K562 (cell line): ENCODE results near the gene ANP32B.

Experiments
- CHCHD3 ChIP-seq: fragments of 250-450 bp; sonication (Bioruptor Pico); IDR thresholded peaks from 2 replicates; pipeline ENCODE4 v2.1.2; 2022; ENCODE audit warnings: mild to moderate bottlenecking
- HNRNPUL1 ChIP-seq: fragments of 200-400 bp; formaldehyde crosslinking; IDR thresholded peaks from 2 replicates; pipeline ENCODE4 v1.6.1; 2017; ENCODE audit warnings: low read length
- IRF1 ChIP-seq: sonication (generic); formaldehyde crosslinking; IDR thresholded peaks from 2 replicates; pipeline ENCODE4 v1.8.0; 2022; ENCODE audit warnings: missing genetic modification reagents, mild to moderate bottlenecking, borderline replicate concordance
- JUN ChIP-seq, 2 experiments: sonication (generic) in 1 of 2; formaldehyde crosslinking in 1 of 2; IDR thresholded peaks; 2 replicates each; pipeline versions ENCODE4 v1.6.1 to v1.8.0; 2012 to 2022; ENCODE audit warnings: borderline replicate concordance in 2 of 2, mild to moderate bottlenecking in 2 of 2, improper control_type of control experiment in 1 of 2, low read depth in 1 of 2, low read length in 1 of 2, missing genetic modification reagents in 1 of 2
- MXI1 ChIP-seq: IDR thresholded peaks from 2 replicates; pipeline ENCODE4 v1.6.1; 2011; ENCODE audit warnings: low read depth, mild to moderate bottlenecking, improper control_type of control experiment, low read length
- NR2C2 ChIP-seq, 2 experiments: fragments of 200-800 bp in 1 of 2; sonication (Bioruptor generic) in 1 of 2; sonication (generic) in 1 of 2; formaldehyde crosslinking in 1 of 2; IDR thresholded peaks; 2 replicates each; pipeline versions ENCODE4 v1.6.1 to v1.8.0; 2016 to 2022; ENCODE audit warnings: mild to moderate bottlenecking in 1 of 2, missing compliant biosample characterization in 1 of 2, missing genetic modification characterization in 1 of 2, missing genetic modification reagents in 1 of 2
- PHB2 ChIP-seq: fragments of 450-650 bp; IDR thresholded peaks from 2 replicates; pipeline ENCODE4 v1.6.1; 2017; ENCODE audit warnings: low read depth
- SNRNP70 ChIP-seq: fragments of 200-400 bp; formaldehyde crosslinking; optimal IDR thresholded peaks from 2 replicates; pipeline ENCODE3; 2017; ENCODE audit warnings: low read depth, low read length
- TOE1 ChIP-seq, 2 experiments: fragments of 450-650 bp in 1 of 2; sonication (generic) in 1 of 2; formaldehyde crosslinking in 1 of 2; IDR thresholded peaks; 2 replicates each; pipeline versions ENCODE4 v1.7.1 to v1.8.0; 2016 to 2022; ENCODE audit warnings: borderline replicate concordance in 2 of 2, mild to moderate bottlenecking in 2 of 2, antibody characterized with exemption in 1 of 2, inconsistent platforms in 1 of 2, low read depth in 1 of 2, missing genetic modification reagents in 1 of 2, moderate library complexity in 1 of 2
- ZBTB49 ChIP-seq: sonication (generic); formaldehyde crosslinking; IDR thresholded peaks from 2 replicates; pipeline ENCODE4 v1.8.0; 2022; ENCODE audit warnings: missing genetic modification reagents, mild to moderate bottlenecking, borderline replicate concordance
- TF ChIP-seq, protein P1 (sequence below), 3 experiments: IDR thresholded peaks in 2 of 3; conservative IDR thresholded peaks in 1 of 3; 2 replicates each; pipeline ENCODE4 v1.5.1; 2011 to 2012; ENCODE audit warnings: low read length in 3 of 3, mild to moderate bottlenecking in 3 of 3, control low read depth in 2 of 3, improper control_type of control experiment in 1 of 3, inconsistent platforms in 1 of 3, low read depth in 1 of 3, mixed read lengths in 1 of 3, moderate library complexity in 1 of 3; ENCODE audit not compliant: insufficient read depth in 2 of 3
- TF ChIP-seq, protein P2 (sequence below): fragments of 450-650 bp; conservative IDR thresholded peaks from 2 replicates; pipeline ENCODE4 v1.6.1; 2016; ENCODE audit warnings: missing genetic modification characterization, low read depth, mild to moderate bottlenecking, control low read depth, missing compliant biosample characterization
- TF ChIP-seq, protein P3 (sequence below): IDR thresholded peaks from 2 replicates; pipeline ENCODE4 v1.6.1; 2016; ENCODE audit warnings: missing genetic modification characterization, missing compliant biosample characterization

DNA sequence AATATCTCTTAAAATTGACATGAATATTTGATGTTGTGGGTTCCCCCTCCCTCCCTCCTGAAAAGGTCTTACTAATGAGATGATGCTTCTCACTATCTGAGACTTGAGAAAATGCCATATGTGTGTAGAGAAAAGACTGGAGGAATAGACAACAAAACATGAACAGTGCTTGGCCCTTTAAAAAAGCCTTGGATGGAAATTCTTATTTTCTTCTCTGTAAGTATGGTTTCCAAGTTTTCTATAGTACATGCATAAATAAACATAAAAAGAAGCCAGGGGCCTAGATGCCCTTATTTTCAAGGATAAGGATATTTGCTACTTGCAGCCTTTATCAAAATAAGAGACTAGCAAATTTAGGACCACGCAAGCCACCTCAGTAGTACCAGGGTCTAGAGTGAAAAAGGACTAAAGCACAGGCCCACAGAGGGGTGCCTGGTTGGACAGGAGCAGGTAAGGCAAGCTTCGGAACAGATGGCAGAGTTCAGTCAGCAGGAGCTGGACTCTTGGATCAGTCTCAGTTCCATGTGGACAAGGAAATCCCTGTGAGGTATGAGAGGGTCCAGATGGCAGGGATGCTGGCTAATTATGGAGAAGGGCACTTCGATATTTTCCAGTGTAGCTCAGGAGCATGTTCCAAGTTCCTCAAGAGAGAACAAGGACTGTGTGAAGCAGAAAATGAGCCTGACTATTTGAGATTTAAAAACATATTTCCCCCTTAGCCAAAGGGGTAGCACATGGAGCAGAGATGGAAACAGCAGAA lies 4.6 kb upstream of the ANP32B start:
- no peak for TF ChIP-seq CHCHD3 (CRISPR knock-in tag)
- TF ChIP-seq, protein P1, sequence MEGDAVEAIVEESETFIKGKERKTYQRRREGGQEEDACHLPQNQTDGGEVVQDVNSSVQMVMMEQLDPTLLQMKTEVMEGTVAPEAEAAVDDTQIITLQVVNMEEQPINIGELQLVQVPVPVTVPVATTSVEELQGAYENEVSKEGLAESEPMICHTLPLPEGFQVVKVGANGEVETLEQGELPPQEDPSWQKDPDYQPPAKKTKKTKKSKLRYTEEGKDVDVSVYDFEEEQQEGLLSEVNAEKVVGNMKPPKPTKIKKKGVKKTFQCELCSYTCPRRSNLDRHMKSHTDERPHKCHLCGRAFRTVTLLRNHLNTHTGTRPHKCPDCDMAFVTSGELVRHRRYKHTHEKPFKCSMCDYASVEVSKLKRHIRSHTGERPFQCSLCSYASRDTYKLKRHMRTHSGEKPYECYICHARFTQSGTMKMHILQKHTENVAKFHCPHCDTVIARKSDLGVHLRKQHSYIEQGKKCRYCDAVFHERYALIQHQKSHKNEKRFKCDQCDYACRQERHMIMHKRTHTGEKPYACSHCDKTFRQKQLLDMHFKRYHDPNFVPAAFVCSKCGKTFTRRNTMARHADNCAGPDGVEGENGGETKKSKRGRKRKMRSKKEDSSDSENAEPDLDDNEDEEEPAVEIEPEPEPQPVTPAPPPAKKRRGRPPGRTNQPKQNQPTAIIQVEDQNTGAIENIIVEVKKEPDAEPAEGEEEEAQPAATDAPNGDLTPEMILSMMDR (IDR thresholded peaks at IDR 0.05 in 2 of 3, conservative IDR thresholded peaks at IDR 0.05 in 1 of 3; ENCODE audit: insufficient read depth in 2 of 3, low read depth in 1 of 3, low read length in 3 of 3) = no peak
- no peak for TF ChIP-seq TOE1 (IDR thresholded peaks at IDR 0.05; ENCODE audit: borderline replicate concordance)
- no peak for TF ChIP-seq TOE1 (CRISPR knock-in tag; IDR thresholded peaks at IDR 0.05; ENCODE audit: borderline replicate concordance, low read depth)
- TF ChIP-seq SNRNP70 = no peak
- TF ChIP-seq, protein P2, sequence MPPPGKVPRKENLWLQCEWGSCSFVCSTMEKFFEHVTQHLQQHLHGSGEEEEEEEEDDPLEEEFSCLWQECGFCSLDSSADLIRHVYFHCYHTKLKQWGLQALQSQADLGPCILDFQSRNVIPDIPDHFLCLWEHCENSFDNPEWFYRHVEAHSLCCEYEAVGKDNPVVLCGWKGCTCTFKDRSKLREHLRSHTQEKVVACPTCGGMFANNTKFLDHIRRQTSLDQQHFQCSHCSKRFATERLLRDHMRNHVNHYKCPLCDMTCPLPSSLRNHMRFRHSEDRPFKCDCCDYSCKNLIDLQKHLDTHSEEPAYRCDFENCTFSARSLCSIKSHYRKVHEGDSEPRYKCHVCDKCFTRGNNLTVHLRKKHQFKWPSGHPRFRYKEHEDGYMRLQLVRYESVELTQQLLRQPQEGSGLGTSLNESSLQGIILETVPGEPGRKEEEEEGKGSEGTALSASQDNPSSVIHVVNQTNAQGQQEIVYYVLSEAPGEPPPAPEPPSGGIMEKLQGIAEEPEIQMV (tag) = no peak
- TF ChIP-seq, protein P3, sequence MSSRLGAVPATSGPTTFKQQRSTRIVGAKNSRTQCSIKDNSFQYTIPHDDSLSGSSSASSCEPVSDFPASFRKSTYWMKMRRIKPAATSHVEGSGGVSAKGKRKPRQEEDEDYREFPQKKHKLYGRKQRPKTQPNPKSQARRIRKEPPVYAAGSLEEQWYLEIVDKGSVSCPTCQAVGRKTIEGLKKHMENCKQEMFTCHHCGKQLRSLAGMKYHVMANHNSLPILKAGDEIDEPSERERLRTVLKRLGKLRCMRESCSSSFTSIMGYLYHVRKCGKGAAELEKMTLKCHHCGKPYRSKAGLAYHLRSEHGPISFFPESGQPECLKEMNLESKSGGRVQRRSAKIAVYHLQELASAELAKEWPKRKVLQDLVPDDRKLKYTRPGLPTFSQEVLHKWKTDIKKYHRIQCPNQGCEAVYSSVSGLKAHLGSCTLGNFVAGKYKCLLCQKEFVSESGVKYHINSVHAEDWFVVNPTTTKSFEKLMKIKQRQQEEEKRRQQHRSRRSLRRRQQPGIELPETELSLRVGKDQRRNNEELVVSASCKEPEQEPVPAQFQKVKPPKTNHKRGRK = no peak
- TF ChIP-seq IRF1 (CRISPR knock-in tag) = no peak
- TF ChIP-seq HNRNPUL1 = no peak
- TF ChIP-seq PHB2 = no peak
- no peak for TF ChIP-seq NR2C2 (CRISPR knock-in tag; IDR thresholded peaks at IDR 0.05)
- no peak for TF ChIP-seq NR2C2 (tag; IDR thresholded peaks at IDR 0.05)
- no peak for TF ChIP-seq MXI1
- no peak for TF ChIP-seq JUN (IDR thresholded peaks at IDR 0.05; ENCODE audit: borderline replicate concordance, low read depth, low read length)
- no peak for TF ChIP-seq JUN (CRISPR knock-in tag; IDR thresholded peaks at IDR 0.05; ENCODE audit: borderline replicate concordance)
- TF ChIP-seq ZBTB49 (CRISPR knock-in tag) = no peak
